K562 (cell line): ENCODE measurements around the gene KCNN3. TPM values are rescaled to one million over a fixed set of nuclear protein-coding genes. Genes with fewer than 3 reads are reported as not detected.

Source experiments
- ATAC-seq: fragments of 200-7000 bp; cut with Tn5 transposase; 3 replicates; pipeline ENCODE4 v1.9.1; 2020; ENCODE audit warnings: moderate library complexity
- BruUV-seq: library from RNA; stranded (reverse); fragments of 400-500 nt; replicated peaks from 2 replicates; lab custom pipeline; 2021; lab: Mats Ljungman, UMichigan
- CTCF ChIA-PET: fragments of 300-600 bp; formaldehyde crosslinking; extraction: SDS; loops from one replicate; lab custom pipeline; 2021; ENCODE audit warnings: low intra/inter-chr PET ratio; lab: Yijun Ruan, JAX
- POLR2A ChIA-PET: fragments of 300-600, 350-650 bp; sonication (Branson Sonifier 250); formaldehyde crosslinking; extraction: SDS; loops from one replicate; lab custom pipeline; 2021; ENCODE audit warnings: antibody characterized with exemption, inconsistent platforms; lab: Yijun Ruan, JAX
- DNase-seq, 4 experiments: peaks; one replicate each; pipeline versions ENCODE4 v3.0.0 to v3.0.0-alpha.2; 2011 to 2018; ENCODE audit warnings: low spot score in 3 of 4, mixed read lengths in 3 of 4; ENCODE audit errors: extremely low read depth in 1 of 4
- FAIRE-seq: peaks from 2 replicates; lab custom pipeline; 2011; peaks lifted over from hg19 to GRCh38; lab: Jason Lieb, UNC
- H2AFZ ChIP-seq: 2 replicates; pipeline ENCODE4 v1.6.0; 2011; ENCODE audit warnings: low read depth, low read length, control low read depth, inconsistent platforms
- H3K27ac ChIP-seq: fragments of 200-600 bp; 3 replicates; pipeline ENCODE4 v1.8.0; 2011; ENCODE audit warnings: low read depth, mild to moderate bottlenecking, control low read depth, inconsistent platforms, low read length, moderate library complexity, mixed read lengths; ENCODE audit errors: extremely low read depth
- H3K27me3 ChIP-seq, 2 experiments: fragments of 300-600 bp in 1 of 2; 2 replicates in 1 of 2; 3 replicates in 1 of 2; pipeline versions ENCODE4 v1.6.0 to v1.8.0; 2011; ENCODE audit warnings: inconsistent platforms in 2 of 2, low read length in 2 of 2, mild to moderate bottlenecking in 1 of 2, mixed read lengths in 1 of 2, moderate library complexity in 1 of 2; ENCODE audit not compliant: control insufficient read depth in 2 of 2, insufficient read depth in 2 of 2
- H3K36me3 ChIP-seq: fragments of 300-600 bp; 3 replicates; pipeline ENCODE4 v1.8.0; 2011; ENCODE audit warnings: mild to moderate bottlenecking, low read length, inconsistent platforms; ENCODE audit not compliant: control insufficient read depth, insufficient read depth
- H3K4me1 ChIP-seq, 2 experiments: fragments of 200-600 bp in 1 of 2; replicated peaks in 1 of 2; 2 replicates in 1 of 2; 3 replicates in 1 of 2; pipeline versions ENCODE4 v1.5.1 to v1.8.0; 2011; ENCODE audit warnings: inconsistent platforms in 2 of 2, low read length in 2 of 2, mild to moderate bottlenecking in 1 of 2, mixed read lengths in 1 of 2, moderate library complexity in 1 of 2; ENCODE audit not compliant: control insufficient read depth in 2 of 2, insufficient read depth in 2 of 2
- H3K4me2 ChIP-seq: 2 replicates; pipeline ENCODE4 v1.6.1; 2011; ENCODE audit warnings: low read length, control low read depth, inconsistent platforms, mixed read lengths; ENCODE audit not compliant: insufficient read depth
- H3K4me3 ChIP-seq: fragments of 200-600 bp; sonication (generic), shearing (Covaris generic); 2 replicates; pipeline ENCODE4 v1.5.1; 2016; ENCODE audit warnings: control low read depth, inconsistent platforms
- H3K79me2 ChIP-seq: fragments of 200-600 bp; 3 replicates; pipeline ENCODE4 v1.8.0; 2011; ENCODE audit warnings: low read length, inconsistent platforms; ENCODE audit not compliant: control insufficient read depth, insufficient read depth
- H3K9ac ChIP-seq, 2 experiments: 2 replicates each; pipeline versions ENCODE4 v1.6.0 to v1.6.1; 2011; ENCODE audit warnings: low read depth in 2 of 2, low read length in 2 of 2, control low read depth in 1 of 2, inconsistent platforms in 1 of 2, mild to moderate bottlenecking in 1 of 2, mixed read lengths in 1 of 2; ENCODE audit not compliant: insufficient read depth in 1 of 2
- H3K9me1 ChIP-seq: one replicate; pipeline ENCODE4 v1.6.0; 2011; ENCODE audit warnings: inconsistent platforms, mild to moderate bottlenecking, low read length, moderate library complexity; ENCODE audit not compliant: control insufficient read depth, insufficient read depth
- H3K9me3 ChIP-seq: replicated peaks from 2 replicates; pipeline ENCODE4 v1.5.1; 2011; ENCODE audit warnings: low read depth, low read length, inconsistent platforms; ENCODE audit not compliant: control insufficient read depth, insufficient read depth
- H4K20me1 ChIP-seq: replicated peaks from 2 replicates; pipeline ENCODE4 v1.6.1; 2011; ENCODE audit warnings: low read length, inconsistent platforms, mixed read lengths; ENCODE audit not compliant: control insufficient read depth, insufficient read depth
- CGGBP1 ChIP-seq: fragments of 250-450 bp; sonication (Bioruptor Pico); IDR thresholded peaks from 2 replicates; pipeline ENCODE4 v1.9.0; 2021; ENCODE audit warnings: mild to moderate bottlenecking
- KDM5B ChIP-seq: fragments of 200-600 bp; sonication (generic); IDR thresholded peaks from 2 replicates; pipeline ENCODE4 v1.6.1; 2012; ENCODE audit warnings: low read depth, mild to moderate bottlenecking, moderate library complexity, low read length, control low read depth, inconsistent platforms; ENCODE audit not compliant: insufficient replicate concordance
- POU5F1 ChIP-seq: fragments of 150-350 bp; IDR thresholded peaks from 2 replicates; pipeline ENCODE4 v1.6.1; 2014; ENCODE audit warnings: borderline replicate concordance, low read length, low read depth, mild to moderate bottlenecking; ENCODE audit not compliant: partially characterized antibody
- SFPQ ChIP-seq: fragments of 200-400 bp; formaldehyde crosslinking; IDR thresholded peaks from 2 replicates; pipeline ENCODE4 v1.6.1; 2017; ENCODE audit warnings: mild to moderate bottlenecking, low read depth, low read length, moderate library complexity
- SIN3B ChIP-seq: fragments of 450-650 bp; IDR thresholded peaks from 2 replicates; pipeline ENCODE4 v1.6.1; 2017; ENCODE audit warnings: low read depth, mild to moderate bottlenecking, moderate library complexity
- SNRNP70 ChIP-seq: fragments of 200-400 bp; formaldehyde crosslinking; optimal IDR thresholded peaks from 2 replicates; pipeline ENCODE3; 2017; ENCODE audit warnings: low read depth, low read length
- WGBS: fragments of 100-300 bp; shearing (Covaris generic); methylation state at CpG from one replicate; pipeline ENCODE4 v1.1.6; 2016; ENCODE audit warnings: low coverage, mixed read lengths; ENCODE audit not compliant: insufficient coverage; ENCODE audit errors: missing lambda C conversion rate; 5-methylcytosine and 5-hydroxymethylcytosine counted together
- in situ Hi-C: fragments of 300-500 bp; cut with MboI; formaldehyde crosslinking; loops from 4 replicates; pipeline ENCODE4 v1.15.0; 2018; ENCODE audit warnings: inconsistent platforms, mixed read lengths
- intact Hi-C: fragments of 100-400 bp; cut with micrococcal nuclease; formaldehyde crosslinking; loops from 2 replicates; pipeline ENCODE4 v1.14.2; 2022
- polyA plus RNA-seq, 8 experiments: library from polyadenylated mRNA; depleted of rRNA in 4 of 8; stranded (reverse) in 5 of 8; unstranded in 3 of 8; fragments of >200 nt; fragmentation: Nextera tagmentation in 2 of 8; fragmentation: Illumina TruSeq in 1 of 8; extraction: Ambion mirVana in 2 of 8; extraction: Trizol in 1 of 8; gene quantifications; 2 replicates each; pipeline versions ENCODE4 v1.2.1 to v1.2.3, GENCODE V29; 2011 to 2014; ENCODE audit warnings: inconsistent platforms in 1 of 8, missing spikeins in 1 of 8
- total RNA-seq, 7 experiments: library from RNA; depleted of rRNA in 6 of 7; stranded (reverse); fragments of >200 nt in 6 of 7; fragmentation: Illumina TruSeq in 2 of 7; extraction: Trizol in 2 of 7; gene quantifications; 2 replicates each; pipeline versions ENCODE4 v1.2.1 to v1.2.3, GENCODE V29; 2011 to 2021; ENCODE audit warnings: low replicate concordance in 1 of 7

KCNN3 gene
- total and polyA plus RNA-seq, 9 of the 15 experiments (the other 6 are each of a cell fraction or from before 2014, with no cell fraction given), result 0.02 to 0.03 TPM; not detected in 7

- no peak overlapping the region for H3K9ac ChIP-seq
- no peak overlapping the region for H3K4me3 ChIP-seq
- H3K79me2 ChIP-seq, result no peaks in the 10 kb centered on the region
- intact Hi-C loops (no loop called here), in situ Hi-C loops (loop anchor here (5.0 kb wide), 1 partner anchor 113 kb away; no protein-coding TSS in a partner anchor)
- DNase-seq (no peak), FAIRE-seq (no peak), ATAC-seq (no peak)
- no peaks in the 10 kb centered on the region for H3K9me3 ChIP-seq
- H3K36me3 ChIP-seq, result no peaks in the 10 kb centered on the region
- H3K4me2 ChIP-seq, result no peak overlapping the region
- H3K27ac ChIP-seq, result no peak overlapping the region
- no TSS peak for BruUV-seq
- H4K20me1 ChIP-seq, result 0 out of 2 replicates have a peak, but pooled peaks cover 2% of the 10 kb centered on the region
- peaks cover 18 to 21% of the 10 kb centered on the region in 2 experiments for H3K4me1 ChIP-seq
- H3K27me3 ChIP-seq, result peaks cover 0 to 30% of the 10 kb centered on the region in 2 experiments; a peak in 2 of 5 replicates
- TF ChIP-seq SNRNP70 (no peak), SIN3B (no peak), KDM5B (no peak), SFPQ (no peak), POU5F1 (no peak), CGGBP1 (CRISPR knock-in tag) (no peak)
- CTCF ChIA-PET, result no interaction called here
- 36% methylated on average over 5 of the region's 5 CpGs for WGBS
- H2AFZ ChIP-seq, result no peak overlapping the region
- H3K9me1 ChIP-seq, result peaks cover 3% of the 10 kb centered on the region
- POLR2A ChIA-PET, result interaction anchor here (0.7 to 1.2 kb wide), 2 partner anchors 12 to 32 kb away, joined by 3 read pairs; no protein-coding TSS in a partner anchor
Measured at GRCh38 chr1:154880671-154881070, 10.6 kb upstream of the KCNN3 start.
